MV-4-11 (cell line): Measurements from ENCODE around the gene TLE6.
"Not testable (repeated sequence)": the region's sequence is repeated elsewhere in the genome, so short reads cannot be mapped to it uniquely, and the experiment has no call there.

Source experiments
- DNase-seq: peaks from one replicate; lab custom pipeline; 2025; lab: John Stamatoyannopoulos, UW

The TLE6 gene

DNA sequence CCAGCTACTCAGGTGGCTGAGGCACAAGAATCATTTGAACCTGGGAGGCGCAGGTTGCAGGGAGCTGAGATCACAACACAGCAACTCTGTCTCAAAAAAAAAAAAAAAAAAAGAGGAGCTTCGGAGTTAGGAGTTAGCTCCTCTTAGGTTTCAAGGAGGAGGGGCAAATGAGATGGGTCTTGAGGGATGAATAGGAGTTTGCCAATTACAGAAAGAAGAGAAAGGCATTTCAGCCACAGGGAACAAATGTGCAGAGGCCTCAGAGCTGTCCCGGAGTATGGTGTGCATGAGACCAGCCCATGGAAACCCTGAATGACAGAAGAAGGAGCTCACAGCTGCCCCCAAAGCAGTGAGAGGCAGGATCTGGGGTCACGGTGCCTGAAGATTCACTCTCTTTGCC lies 27.2 kb downstream of the TLE6 start:
- no peak for DNase-seq

DNA sequence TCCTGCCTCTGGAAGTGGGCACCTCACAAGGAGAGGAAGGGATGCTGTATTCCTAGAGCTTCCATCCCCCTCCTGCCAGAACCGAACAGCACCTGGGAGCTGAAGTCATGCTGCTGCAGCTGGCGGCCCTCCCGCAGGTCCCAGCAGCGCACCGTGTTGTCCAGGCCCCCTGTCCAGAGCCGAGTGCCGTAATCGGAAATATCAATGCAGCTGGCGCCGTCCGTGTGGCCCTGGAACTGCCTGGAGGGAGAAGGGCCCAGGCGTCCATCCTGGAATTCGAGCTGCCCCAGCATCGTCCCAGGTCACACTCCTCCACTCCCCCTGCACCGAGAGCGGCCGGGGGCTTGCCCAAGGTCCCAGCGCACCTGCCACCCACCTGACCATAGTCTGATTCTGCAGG lies 28.0 kb downstream of the TLE6 start:
- DNase-seq, result no peak

DNA sequence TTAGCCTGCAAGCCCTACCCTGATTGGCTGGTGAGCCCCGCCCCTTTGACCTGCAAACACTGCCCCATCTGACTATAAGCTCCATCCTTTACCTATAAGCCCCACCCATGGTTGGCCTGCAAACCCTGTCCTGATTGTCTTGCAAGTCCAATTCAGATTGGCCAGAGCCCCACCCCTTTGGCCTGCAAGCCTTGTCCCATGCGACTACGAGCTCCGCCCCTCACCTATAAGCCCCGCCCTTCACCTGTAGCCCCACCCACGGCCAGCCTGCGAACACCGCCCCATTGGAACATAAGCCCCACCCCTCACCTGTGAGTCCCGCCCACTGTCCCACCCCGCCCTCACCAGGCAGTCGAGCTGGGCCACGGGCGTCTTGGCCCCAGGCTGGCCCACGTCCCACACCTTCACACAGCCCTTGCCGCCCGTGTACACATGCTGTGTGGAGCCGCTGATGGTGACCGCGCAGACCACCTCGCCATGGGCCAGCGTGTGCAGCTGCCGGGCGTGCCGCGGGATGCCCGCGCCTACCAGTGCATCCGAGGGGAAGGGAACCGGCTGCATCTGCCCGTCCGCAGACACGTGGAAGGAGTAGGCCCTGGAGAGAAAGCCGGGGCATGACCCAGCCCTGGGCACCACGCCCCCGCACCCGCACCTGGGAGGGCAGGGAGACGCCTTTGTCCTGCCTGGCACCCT lies 28.9 kb downstream of the TLE6 start:
- DNase-seq, result no peak

DNA sequence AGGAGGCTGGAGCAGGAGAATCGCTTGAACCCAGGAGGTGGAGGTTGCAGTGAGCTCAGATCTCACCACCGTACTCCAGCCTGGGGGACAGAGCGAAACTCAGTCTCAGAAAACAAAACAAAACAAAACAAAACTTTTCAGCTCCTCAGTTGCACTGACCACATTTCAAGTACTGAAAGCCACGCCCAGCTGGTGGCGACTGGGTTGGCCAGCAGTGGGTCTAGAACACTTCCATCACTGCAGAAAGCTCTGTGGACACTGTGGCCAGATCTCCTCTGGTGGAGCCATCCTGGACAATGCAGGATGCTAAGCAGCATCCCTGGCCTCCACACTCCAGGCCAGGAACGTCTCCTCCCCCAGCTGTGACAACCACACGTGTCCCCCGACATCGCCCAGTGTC lies 30.6 kb downstream of the TLE6 start:
- no peak for DNase-seq

DNA sequence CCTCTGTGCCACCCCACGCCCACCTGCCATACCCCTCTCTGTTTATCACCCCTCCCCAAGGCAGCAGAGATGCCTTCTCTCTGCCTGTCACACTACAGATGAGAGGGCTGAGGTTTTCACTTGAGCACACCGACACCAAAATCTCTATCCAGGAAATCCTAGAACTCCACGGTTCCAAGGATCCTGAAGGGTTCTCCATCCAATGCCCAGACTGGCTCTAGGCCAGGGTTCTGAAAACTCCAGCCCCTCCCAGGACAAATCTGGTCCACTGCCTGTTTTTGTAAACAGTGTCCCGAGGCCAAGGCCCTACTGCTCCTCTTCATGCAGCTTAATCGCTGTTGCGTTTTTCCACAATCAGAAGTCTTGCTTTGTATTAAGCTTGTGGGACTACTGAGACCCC lies 31.6 kb downstream of the TLE6 start:
- no peak for DNase-seq

DNA sequence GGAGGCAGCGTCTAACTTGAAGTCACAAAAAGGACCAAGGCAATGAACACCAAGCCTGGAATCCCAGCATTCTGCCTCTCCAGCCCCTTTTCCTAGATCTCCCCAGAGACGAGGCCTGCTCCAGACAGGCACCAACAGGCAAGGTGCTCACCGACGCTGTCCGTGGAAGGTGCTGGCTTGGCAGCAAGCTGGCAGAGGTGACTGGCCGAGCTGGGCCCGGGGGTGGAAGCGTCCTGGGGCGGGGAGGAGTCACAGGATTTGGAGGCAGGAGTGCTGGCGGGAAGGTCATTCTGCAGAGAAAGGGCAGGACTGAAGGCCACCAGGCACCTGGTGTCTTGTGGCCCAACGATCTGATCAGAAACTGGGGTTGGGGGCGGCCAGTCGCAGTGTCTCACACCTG lies 33.5 kb downstream of the TLE6 start:
- no peak for DNase-seq

DNA sequence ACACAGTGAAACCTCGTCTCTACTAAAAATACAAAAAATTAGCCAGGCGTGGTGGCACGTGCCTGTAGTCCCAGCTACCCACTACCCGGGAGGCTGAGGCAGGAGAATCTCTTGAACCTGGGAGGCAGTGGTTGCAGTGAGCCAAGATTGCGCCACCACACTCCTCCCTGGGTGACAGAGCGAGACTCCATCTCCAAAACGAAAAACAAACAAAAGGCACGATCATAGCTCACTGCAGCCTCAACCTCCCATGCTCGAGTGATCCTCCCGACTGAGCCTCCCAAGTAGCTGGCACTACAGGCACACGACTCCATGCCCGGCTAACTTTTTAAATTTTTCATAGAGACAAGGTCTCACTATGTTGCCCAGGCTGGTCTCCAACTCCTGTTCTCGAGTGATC lies 34.7 kb downstream of the TLE6 start:
- DNase-seq, result not testable (repeated sequence)

DNA sequence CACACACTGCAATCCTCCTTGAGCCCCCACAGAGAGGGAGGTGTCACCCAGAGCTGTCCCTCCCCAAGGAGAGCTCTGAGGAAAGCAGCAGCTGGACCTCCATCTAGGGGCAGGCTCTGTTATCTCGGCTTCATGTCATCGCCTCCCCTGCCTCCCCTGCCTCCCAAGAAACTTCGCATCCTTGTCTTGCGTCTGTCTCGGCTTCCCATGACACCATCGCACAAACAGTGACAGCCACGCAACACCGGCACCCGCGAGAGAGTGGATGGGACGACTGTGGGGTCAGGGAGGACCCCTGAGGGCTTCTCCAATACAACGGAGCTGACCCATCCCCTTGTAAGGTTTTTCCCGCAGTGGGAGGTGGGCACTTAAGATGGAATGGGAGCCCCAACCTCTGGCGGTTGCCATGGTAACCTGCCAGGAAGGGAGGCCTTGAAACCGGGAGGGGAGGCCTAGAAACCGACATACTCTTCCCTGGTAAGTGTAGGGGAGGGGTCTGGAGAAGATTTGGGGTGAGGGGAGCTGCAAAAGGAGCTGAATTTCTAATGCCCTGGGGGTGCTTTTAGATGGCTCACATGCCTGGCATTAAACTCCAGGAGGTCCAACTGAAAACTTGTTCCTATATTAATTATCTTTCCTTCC lies 35.4 kb downstream of the TLE6 start:
- DNase-seq, result no peak

DNA sequence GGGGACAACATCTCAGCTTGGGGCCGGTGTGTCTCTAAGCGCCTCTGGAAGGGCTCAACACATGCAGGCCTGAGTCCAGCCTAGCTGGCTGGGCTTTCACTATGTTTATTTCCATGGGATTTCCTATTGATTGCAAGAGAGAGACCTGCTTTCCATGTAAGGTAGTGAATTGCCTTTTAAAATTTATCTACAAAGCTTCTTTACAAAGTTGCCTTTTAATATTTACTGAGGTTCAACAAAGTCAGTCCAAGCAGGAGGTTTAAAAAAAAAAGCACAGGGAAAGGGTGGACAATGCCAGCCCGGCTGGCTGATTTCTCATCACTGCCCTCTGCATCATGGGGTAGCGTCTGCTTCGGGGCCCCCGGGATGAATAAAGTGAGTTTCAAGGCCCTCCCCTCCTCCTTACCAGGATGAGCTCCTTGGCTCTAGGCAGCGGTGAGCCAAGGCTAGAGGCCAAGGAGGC lies 35.9 kb downstream of the TLE6 start:
- DNase-seq, result no peak

DNA sequence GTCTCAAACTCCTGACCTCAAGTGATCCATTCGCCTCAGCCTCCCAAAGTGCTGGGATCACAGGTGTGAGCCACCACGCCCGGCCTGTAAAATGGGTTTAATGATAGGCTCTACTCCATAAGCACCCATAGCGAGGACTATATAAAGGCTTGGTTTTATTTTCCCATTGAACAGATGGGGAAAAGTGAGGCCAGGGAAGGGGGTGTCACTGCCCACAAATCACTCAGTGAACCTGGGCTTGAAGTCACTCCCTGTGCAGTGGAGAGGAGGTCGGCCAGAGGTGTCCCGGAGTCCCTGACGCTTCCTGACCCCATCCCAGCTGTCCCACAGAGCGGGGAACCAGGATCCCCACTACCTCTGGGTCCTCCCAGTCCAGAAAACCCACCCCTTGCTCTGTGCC lies 36.8 kb downstream of the TLE6 start:
- DNase-seq, result no peak

DNA sequence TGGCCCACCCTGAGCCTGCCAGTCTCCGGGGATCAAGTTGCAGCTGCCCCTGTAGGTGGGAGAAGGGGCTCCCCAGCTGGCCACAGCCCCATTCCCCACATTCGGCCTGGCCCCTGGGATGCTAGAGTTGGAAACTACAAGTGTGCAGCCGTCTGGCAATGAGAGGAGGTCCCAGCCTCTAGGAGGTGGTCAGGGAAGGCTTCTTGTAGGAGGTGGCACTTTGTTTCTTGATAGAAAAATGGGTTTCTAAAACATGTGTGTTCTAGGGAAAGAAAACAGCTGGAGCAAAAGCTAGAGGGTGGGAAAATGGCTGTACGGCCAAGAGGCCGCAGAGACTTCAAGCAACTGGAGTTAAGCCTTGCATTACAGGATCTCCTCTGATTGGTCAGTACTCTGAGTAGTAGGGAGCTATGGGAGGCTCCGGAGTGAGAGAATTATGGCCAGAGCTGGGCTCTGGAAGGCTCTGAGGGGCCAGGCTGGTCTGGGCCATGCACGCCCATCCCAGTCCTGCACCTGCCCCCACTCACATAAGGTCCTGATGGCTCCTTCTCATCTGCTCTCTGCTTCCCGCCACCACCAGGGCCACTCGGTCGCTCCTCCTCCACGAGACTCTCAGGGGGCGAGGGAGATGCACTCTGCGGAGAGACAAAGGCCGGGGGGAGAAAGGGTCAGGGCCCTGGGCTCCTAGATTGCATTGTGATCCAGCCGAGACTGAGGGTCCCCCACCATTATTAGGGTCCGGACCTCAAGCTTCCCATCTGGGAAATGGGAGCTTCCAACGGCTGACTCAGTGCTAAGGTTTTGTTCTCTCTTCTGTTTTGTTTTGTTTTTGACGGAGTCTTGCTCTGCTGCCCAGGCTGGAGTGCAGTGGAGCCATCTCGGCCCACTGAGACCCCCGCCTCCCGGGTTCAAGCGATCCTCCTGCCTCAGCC lies 38.0 kb downstream of the TLE6 start:
- no peak for DNase-seq

DNA sequence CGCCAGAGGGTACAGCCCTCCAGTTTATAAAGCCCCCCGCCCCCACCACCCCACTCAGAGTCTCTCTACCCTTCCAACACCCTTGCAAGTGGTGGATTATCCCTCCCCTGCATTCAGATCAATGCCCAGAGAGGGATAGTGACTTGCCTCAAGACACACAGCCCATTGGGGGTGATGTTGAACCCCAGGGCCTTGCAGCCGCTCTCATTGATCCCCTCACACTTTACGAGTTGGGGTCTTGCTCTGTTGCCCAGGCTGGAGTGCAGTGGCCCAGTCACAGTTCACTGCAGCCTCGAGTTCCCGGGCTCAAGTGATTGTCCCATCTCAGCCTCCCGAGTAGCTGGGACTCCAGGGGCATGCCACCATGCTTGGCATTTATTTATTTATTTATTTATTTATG lies 40.6 kb downstream of the TLE6 start:
- no peak for DNase-seq

DNA sequence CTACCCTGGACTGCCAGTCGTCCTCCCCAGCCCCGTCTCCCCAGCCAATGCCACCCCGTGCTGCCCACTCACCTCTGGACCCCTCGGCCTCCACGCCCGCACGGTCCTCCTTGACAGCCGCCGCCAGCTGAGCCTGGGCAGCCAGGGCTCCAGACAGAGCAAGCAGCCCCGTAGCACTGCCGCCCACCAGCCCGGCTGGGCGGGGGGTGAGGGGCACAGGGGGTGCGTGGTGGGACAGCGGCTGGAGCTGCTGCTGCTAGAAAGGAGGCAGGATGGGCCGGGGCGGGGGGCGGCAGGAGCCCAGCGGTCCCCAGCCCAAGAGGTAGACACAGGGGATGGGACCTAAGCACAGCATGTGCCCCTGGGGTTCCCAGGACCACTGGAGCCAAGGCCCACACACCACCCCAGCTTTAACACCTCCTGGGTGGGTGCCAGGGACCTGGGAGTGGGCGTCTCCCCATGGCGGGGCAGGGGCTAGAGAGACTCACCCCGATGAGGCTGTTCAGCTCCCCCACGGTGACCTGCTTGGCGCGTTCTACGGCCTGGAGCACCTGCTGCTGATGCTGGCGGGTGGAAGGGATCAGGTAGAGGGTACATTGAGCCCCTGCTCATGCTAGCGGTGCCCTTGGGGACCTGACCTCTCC lies 42.0 kb downstream of the TLE6 start:
- no peak for DNase-seq

DNA sequence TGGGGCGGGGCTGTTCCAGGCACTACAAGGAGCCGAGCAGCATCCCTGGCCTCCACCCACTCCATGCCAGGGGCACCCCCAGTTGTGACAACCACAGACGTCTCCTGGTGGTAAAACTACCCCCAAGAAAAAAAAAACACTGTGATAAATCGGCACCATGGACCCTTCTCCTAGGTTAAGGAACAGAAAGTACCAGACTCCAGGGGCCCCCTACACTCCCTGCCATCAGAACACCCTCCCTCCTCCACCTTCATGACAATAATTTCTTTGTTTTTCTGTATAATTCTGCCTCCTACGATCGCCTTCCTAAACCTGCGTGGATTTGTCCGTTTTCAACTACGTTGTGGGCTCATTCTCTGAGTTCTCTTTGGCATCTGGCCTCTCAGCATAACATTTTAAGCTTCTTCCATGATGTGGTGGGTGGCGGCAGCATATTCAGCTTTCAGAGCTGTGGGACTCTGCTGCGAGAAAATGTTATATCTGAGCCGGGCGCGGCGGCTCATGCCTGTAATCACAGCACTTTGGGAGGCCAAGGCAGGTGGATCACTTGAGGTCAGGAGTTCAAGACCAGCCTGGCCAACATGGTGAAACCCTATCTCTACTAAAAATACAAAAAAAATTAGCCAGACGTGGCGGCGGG lies 43.1 kb downstream of the TLE6 start:
- DNase-seq, result no peak

DNA sequence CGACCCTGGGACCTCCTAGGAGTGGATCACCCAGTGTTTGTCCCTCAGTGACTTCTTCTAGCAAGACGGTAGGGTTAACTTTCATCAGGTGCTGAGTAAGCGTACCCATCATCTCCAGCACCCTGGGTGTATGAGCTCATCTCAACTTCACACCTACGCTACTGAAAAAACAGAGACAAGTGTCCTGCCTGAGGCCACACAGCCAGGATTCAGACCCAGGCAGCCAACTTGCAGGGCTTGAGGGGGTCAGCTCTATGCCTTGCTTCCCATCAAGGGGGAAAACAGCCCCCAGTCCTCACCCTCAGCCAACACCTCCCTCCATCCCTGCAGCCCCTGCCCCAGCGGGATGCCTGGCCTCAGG lies 47.1 kb downstream of the TLE6 start:
- no peak for DNase-seq

DNA sequence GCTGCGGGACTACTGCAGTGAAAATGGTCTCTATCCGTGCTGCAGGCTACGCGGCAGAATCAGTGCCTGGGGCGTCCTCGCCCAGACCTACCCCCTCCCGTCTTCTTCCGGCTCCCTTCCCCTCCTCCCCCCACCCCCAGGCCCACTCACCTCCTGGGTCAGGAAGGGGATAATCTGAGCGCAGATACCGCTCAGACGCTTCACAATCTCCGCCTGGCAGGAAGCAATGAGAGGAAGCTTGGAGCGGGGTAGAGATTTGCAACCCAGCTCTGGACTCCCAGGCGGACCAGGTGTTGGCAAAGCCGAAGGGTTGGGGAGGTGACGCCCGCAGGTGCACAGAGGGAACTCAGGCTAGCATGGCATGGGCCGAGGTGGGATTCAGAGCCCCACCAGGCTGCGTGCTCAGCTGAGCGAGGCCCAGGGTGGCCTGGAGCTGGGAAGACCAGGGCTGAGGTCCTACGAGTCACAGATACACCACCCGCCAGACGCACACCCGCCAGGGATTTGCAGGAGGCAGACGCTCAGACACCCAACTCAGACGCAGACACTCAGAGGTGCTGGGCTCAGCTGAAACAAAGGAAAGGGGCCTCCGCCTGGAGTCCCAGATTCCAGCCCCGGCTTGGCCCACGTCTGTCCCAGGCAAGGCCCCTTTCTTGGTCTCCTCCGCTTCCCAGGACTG lies 47.6 kb downstream of the TLE6 start:
- DNase-seq, result no peak

DNA sequence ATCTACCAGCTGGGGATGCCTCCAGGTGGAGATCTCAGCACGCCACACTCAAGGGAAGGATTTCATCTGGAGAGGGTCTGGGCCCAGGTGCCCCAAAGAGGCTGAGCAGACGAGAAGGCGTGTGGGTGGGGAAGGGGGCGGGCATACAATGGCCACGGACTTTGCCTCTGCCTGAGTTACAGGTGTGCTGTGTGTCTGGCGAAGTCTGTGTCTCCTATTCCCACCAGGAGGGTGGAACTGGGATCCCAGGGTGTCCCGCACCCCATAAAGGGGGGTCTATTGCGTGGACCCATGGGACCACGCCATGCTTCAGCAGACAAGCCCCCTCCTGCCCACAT lies 48.2 kb downstream of the TLE6 start:
- DNase-seq, result no peak

DNA sequence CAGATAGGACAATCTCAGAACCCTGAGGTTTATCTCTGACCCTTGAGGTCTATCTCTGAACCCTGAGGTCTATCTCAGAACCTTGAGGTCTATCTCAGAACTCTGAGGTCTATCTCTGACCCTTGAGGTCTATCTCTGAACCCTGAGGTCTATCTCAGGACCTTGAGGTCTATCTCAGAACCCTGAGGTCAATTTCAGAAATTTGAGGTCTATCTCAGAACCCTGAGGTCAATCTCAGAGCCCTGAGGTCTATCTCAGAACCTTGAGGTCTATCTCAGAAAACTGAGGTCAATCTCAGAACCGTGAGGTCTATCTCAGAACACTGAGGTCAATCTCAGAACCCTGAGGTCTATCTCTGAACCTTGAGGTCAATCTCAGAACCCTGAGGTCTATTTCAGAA lies 49.4 kb downstream of the TLE6 start:
- DNase-seq, result no peak

DNA sequence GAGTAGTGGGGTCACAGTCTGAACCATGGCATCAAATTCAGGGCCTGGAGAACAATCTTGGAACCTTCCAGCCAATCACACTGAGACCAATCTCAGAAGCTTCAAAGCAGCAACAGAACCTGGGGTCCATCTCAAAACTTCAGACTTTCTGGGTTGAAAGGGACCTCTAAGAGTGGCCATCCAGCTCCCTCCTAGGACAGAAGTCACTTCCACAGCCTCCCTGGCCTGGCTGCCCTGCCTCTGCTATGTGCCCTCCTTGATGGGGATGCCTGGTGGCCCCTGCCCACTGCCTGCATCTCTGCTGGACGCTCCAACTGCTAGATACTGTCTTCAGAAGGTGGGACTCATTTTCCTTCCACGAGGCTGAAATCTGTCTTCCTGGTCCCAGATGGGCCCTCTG lies 49.9 kb downstream of the TLE6 start:
- DNase-seq, result no peak

DNA sequence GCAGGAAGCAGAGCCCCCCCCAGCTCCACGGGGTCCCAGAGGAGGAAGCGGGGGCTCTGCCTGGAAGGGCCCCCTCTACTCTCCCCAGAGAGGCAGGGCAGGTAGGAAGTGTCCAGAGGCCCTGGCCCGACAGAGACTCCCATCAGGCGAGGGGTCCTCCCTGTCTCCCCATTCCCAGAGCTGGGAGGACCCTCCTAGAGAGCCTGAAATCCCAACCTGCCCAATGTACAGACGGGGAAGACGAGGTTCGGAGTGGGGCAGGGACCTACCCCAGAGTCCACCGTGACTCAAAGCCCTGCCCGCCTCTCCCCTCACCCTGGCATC lies 50.6 kb downstream of the TLE6 start:
- no peak for DNase-seq

DNA sequence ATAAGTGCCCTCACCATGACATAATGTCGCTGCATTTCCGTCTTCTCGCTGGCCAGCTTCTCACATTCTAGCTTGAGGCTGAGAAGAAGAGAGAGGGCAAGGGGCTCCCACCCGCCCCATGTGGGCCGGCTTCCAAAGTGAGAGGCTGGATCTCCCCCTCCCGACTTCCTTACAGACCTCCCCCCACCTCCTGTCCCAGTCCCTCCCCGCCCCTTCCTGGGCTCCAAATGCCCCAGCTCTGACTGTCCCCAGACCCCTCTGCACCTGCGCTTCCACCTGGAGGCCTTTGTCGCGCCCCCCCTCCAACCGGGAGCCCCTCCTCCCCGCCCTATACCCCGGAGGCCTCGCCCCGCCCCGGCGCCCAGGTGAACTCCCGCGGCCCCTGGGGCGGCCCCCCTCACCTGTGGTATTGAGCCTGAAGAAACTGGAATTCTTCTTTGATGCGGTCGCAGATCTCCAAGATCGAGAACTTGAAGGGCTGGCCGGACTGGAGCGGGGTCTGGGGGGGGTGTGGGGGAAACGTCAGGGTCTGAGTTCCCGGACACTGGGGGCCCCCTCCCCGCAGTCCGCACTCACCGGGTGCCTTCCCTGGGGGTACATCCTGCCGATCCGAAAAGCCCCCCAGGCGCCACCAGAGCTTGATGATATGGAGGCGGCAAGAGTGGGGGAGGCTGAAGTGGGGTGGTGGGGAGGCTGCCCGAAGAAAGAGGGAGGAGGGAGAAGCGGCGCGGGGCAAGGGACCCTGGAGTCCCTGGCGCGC lies 51.1 kb downstream of the TLE6 start:
- no peak for DNase-seq
